IMR-90 (cell line): ENCODE measurements around the gene PAWR. TPM values are rescaled to one million over a fixed set of nuclear protein-coding genes. Genes with fewer than 3 reads are reported as not detected.

Source experiments
- ATAC-seq: fragments of 200-7000 bp; cut with Tn5 transposase; 2 replicates; pipeline ENCODE4 v1.9.1; 2020; ENCODE audit warnings: low read depth, mild to moderate bottlenecking, moderate library complexity
- BruUV-seq: library from RNA; stranded (reverse); fragments of 400-500 nt; replicated peaks from 2 replicates; lab custom pipeline; 2021; lab: Mats Ljungman, UMichigan
- CTCF ChIA-PET: fragments of 300-600 bp; formaldehyde crosslinking; extraction: SDS; loops from one replicate; lab custom pipeline; 2021; ENCODE audit warnings: antibody characterized with exemption; lab: Yijun Ruan, JAX
- POLR2A ChIA-PET: fragments of 300-600 bp; sonication (Branson Sonifier 250); formaldehyde crosslinking; loops from one replicate; lab custom pipeline; 2022; ENCODE audit warnings: antibody characterized with exemption; ENCODE audit not compliant: unreplicated experiment; lab: Charles Lee
- DNase-seq: peaks from one replicate; pipeline ENCODE4 v3.0.0; 2013
- H2AFZ ChIP-seq: replicated peaks from 2 replicates; pipeline ENCODE3; 2013; ENCODE audit warnings: low read length, mild to moderate bottlenecking; ENCODE audit not compliant: poor library complexity
- H2AK5ac ChIP-seq: 2 replicates; pipeline ENCODE4 v1.6.1; 2013; ENCODE audit warnings: low read depth, low read length, inconsistent platforms
- H2AK9ac ChIP-seq: replicated peaks from 2 replicates; pipeline ENCODE3; 2013; ENCODE audit warnings: mild to moderate bottlenecking, low read depth, low read length, moderate library complexity; ENCODE audit not compliant: poor library complexity
- H2BK120ac ChIP-seq: 2 replicates; pipeline ENCODE4 v1.6.1; 2013; ENCODE audit warnings: low read depth, low read length, inconsistent platforms
- H2BK15ac ChIP-seq: 3 replicates; pipeline ENCODE4 v1.6.1; 2013; ENCODE audit warnings: low read depth, low read length, inconsistent platforms
- H2BK20ac ChIP-seq: 2 replicates; pipeline ENCODE4 v1.6.1; 2013; ENCODE audit warnings: low read depth, mild to moderate bottlenecking, inconsistent platforms, low read length, moderate library complexity
- H2BK5ac ChIP-seq: 2 replicates; pipeline ENCODE4 v1.6.1; 2013; ENCODE audit warnings: mild to moderate bottlenecking, low read depth, low read length, inconsistent platforms; ENCODE audit not compliant: poor library complexity, severe bottlenecking
- H3K14ac ChIP-seq: replicated peaks from 2 replicates; pipeline ENCODE4 v1.6.1; 2013; ENCODE audit warnings: low read depth, low read length, inconsistent platforms
- H3K18ac ChIP-seq: 2 replicates; pipeline ENCODE4 v1.6.1; 2013; ENCODE audit warnings: low read depth, low read length, control low read depth
- H3K23ac ChIP-seq: 2 replicates; pipeline ENCODE4 v1.6.1; 2013; ENCODE audit warnings: low read depth, low read length, inconsistent platforms
- H3K27ac ChIP-seq: 2 replicates; pipeline ENCODE4 v1.5.1; 2013; ENCODE audit warnings: mild to moderate bottlenecking, control low read depth, low read length; ENCODE audit not compliant: insufficient read depth
- H3K27me3 ChIP-seq: 2 replicates; pipeline ENCODE4 v1.6.1; 2013; ENCODE audit warnings: low read length; ENCODE audit not compliant: control insufficient read depth, insufficient read depth
- H3K36me3 ChIP-seq: 2 replicates; pipeline ENCODE4 v1.6.1; 2013; ENCODE audit warnings: low read length, mixed read lengths; ENCODE audit not compliant: control insufficient read depth, insufficient read depth
- H3K4ac ChIP-seq: 2 replicates; pipeline ENCODE4 v1.6.1; 2013; ENCODE audit warnings: low read depth, low read length, inconsistent platforms
- H3K4me1 ChIP-seq: 2 replicates; pipeline ENCODE4 v1.6.1; 2013; ENCODE audit warnings: low read length, mixed read lengths; ENCODE audit not compliant: control insufficient read depth, insufficient read depth
- H3K4me2 ChIP-seq: 2 replicates; pipeline ENCODE4 v1.6.1; 2013; ENCODE audit warnings: low read depth, mild to moderate bottlenecking, control low read depth, low read length, moderate library complexity
- H3K4me3 ChIP-seq: 2 replicates; pipeline ENCODE4 v1.5.1; 2013; ENCODE audit warnings: low read depth, mild to moderate bottlenecking, control low read depth, low read length, moderate library complexity; ENCODE audit not compliant: insufficient read depth
- H3K56ac ChIP-seq: 2 replicates; pipeline ENCODE4 v1.6.1; 2013; ENCODE audit warnings: low read length, inconsistent platforms; ENCODE audit not compliant: insufficient read depth; ENCODE audit errors: extremely low read depth
- H3K79me1 ChIP-seq, 2 experiments: 2 replicates each; pipeline ENCODE4 v1.6.1; 2013; ENCODE audit warnings: low read length in 2 of 2, inconsistent platforms in 1 of 2, low read depth in 1 of 2
- H3K9ac ChIP-seq: 2 replicates; pipeline ENCODE4 v1.6.1; 2013; ENCODE audit warnings: low read depth, low read length, control low read depth
- H3K9me1 ChIP-seq: 2 replicates; pipeline ENCODE4 v1.6.1; 2013; ENCODE audit warnings: low read length, inconsistent platforms; ENCODE audit not compliant: insufficient read depth
- H3K9me3 ChIP-seq: 2 replicates; pipeline ENCODE4 v1.6.1; 2013; ENCODE audit warnings: low read length; ENCODE audit not compliant: control insufficient read depth, insufficient read depth
- H4K20me1 ChIP-seq: 2 replicates; pipeline ENCODE4 v1.6.1; 2013; ENCODE audit warnings: low read length, inconsistent platforms; ENCODE audit not compliant: insufficient read depth
- H4K5ac ChIP-seq: 2 replicates; pipeline ENCODE4 v1.6.1; 2013; ENCODE audit warnings: mild to moderate bottlenecking, low read depth, low read length, control low read depth
- H4K8ac ChIP-seq, 2 experiments: 2 replicates each; pipeline ENCODE4 v1.6.1; 2013; ENCODE audit warnings: low read depth in 2 of 2, low read length in 2 of 2, control low read depth in 1 of 2, inconsistent platforms in 1 of 2
- H4K91ac ChIP-seq: 2 replicates; pipeline ENCODE4 v1.6.1; 2013; ENCODE audit warnings: low read depth, low read length, inconsistent platforms; ENCODE audit not compliant: insufficient read depth
- BHLHE40 ChIP-seq: fragments of 150-350 bp; IDR thresholded peaks from 2 replicates; pipeline ENCODE4 v1.6.1; 2016; ENCODE audit warnings: mild to moderate bottlenecking, low read depth, low read length
- CEBPB ChIP-seq: IDR thresholded peaks from 2 replicates; pipeline ENCODE4 v1.6.1; 2012; ENCODE audit warnings: low read depth, low read length, improper control_type of control experiment
- FOS ChIP-seq: fragments of 150-350 bp; IDR thresholded peaks from 2 replicates; pipeline ENCODE4 v1.6.1; 2016; ENCODE audit warnings: low read depth, low read length
- MAFK ChIP-seq: IDR thresholded peaks from 2 replicates; pipeline ENCODE4 v1.6.1; 2012; ENCODE audit warnings: low read depth, low read length, improper control_type of control experiment
- MAZ ChIP-seq: IDR thresholded peaks from 2 replicates; pipeline ENCODE4 v1.6.1; 2012; ENCODE audit warnings: low read depth, mild to moderate bottlenecking, low read length, improper control_type of control experiment, moderate library complexity, borderline replicate concordance
- MXI1 ChIP-seq: IDR thresholded peaks from 2 replicates; pipeline ENCODE4 v1.6.1; 2012; ENCODE audit warnings: low read depth, mild to moderate bottlenecking, low read length, moderate library complexity, borderline replicate concordance
- NFE2L2 ChIP-seq: fragments of 150-350 bp; IDR thresholded peaks from 2 replicates; pipeline ENCODE4 v1.6.1; 2016; ENCODE audit warnings: low read depth, mild to moderate bottlenecking, low read length
- POLR2A ChIP-seq: IDR thresholded peaks from 2 replicates; pipeline ENCODE4 v1.6.1; 2012; ENCODE audit warnings: mild to moderate bottlenecking, low read depth, low read length
- RAD21 ChIP-seq: IDR thresholded peaks from 2 replicates; pipeline ENCODE4 v1.6.1; 2012; ENCODE audit warnings: low read length, improper control_type of control experiment
- RFX5 ChIP-seq: IDR thresholded peaks from 2 replicates; pipeline ENCODE4 v1.8.0; 2012; ENCODE audit warnings: low read depth, mild to moderate bottlenecking, low read length, moderate library complexity
- USF2 ChIP-seq: fragments of 150-350 bp; IDR thresholded peaks from 2 replicates; pipeline ENCODE4 v1.6.1; 2017; ENCODE audit warnings: mild to moderate bottlenecking, antibody characterized with exemption, low read length, low read depth
- WGBS, 2 experiments: methylation state at CpG; one replicate each; pipeline versions ENCODE4 v1.1.5 to v1.1.7; 2013; ENCODE audit warnings: missing lambda C conversion rate in 2 of 2; ENCODE audit not compliant: insufficient read length in 1 of 2; ENCODE audit errors: extremely low coverage in 2 of 2; 5-methylcytosine and 5-hydroxymethylcytosine counted together
- dilution Hi-C: fragments of 300-500 bp; cut with HindIII; formaldehyde crosslinking; loops from one replicate; pipeline ENCODE4 v1.14.3; 2018; ENCODE audit warnings: low sequenced_read_pairs; ENCODE audit not compliant: unreplicated experiment
- in situ Hi-C: fragments of 300-500 bp; cut with MboI; formaldehyde crosslinking; loops from 3 replicates; pipeline ENCODE4 v1.14.3; 2019; ENCODE audit warnings: low sequenced_read_pairs, inconsistent platforms, mixed read lengths
- intact Hi-C: fragments of 100-400 bp; cut with micrococcal nuclease; formaldehyde crosslinking; loops from 2 replicates; pipeline ENCODE4 v1.10.0; 2022
- polyA plus RNA-seq, 3 experiments: library from polyadenylated mRNA; depleted of rRNA; stranded (reverse); fragments of >200 nt; gene quantifications; 2 replicates each; pipeline ENCODE4 v1.2.3, GENCODE V29; 2012; ENCODE audit warnings: low replicate concordance in 1 of 3
- total RNA-seq: library from RNA; depleted of rRNA; stranded (reverse); fragments of >200 nt; gene quantifications from 2 replicates; pipeline ENCODE4 v1.2.3, GENCODE V29; 2012
- TF ChIP-seq, protein P1 (sequence below): conservative IDR thresholded peaks from 2 replicates; pipeline ENCODE4 v1.5.1; 2012; ENCODE audit warnings: mild to moderate bottlenecking, low read depth, low read length, improper control_type of control experiment
- TF ChIP-seq, protein P2 (sequence below): fragments of 150-350 bp; IDR thresholded peaks from 2 replicates; pipeline ENCODE4 v1.6.1; 2016; ENCODE audit warnings: low read depth, mild to moderate bottlenecking, low read length, moderate library complexity, borderline replicate concordance

Gene PAWR
- total and polyA plus RNA-seq, 2 of the 4 experiments (the other 2 are of a cell fraction) = 13.2 to 13.6 TPM

GRCh38 chr12:79643821-79644220, 46.9 kb downstream of the PAWR start:
- no peak overlapping the region for H4K91ac ChIP-seq
- WGBS, 2 experiments = no CpG with 5 or more reads among the region's 2 CpGs
- ATAC-seq = no peak
- H4K5ac ChIP-seq = no peak overlapping the region
- intact Hi-C loops (no loop called here), in situ Hi-C loops (no loop called here), dilution Hi-C loops (no loop called here)
- H3K56ac ChIP-seq = no peak overlapping the region
- H3K9ac ChIP-seq = no peak overlapping the region
- H3K4ac ChIP-seq = no peak overlapping the region
- H3K4me1 ChIP-seq = peaks cover 1% of the 10 kb centered on the region; the same call in 1 of the 2 replicates
- H3K14ac ChIP-seq = no peak overlapping the region
- no peak overlapping the region for H3K18ac ChIP-seq
- H3K79me1 ChIP-seq = peaks cover 23 to 50% of the 10 kb centered on the region in 2 experiments
- no peak overlapping the region for H2BK20ac ChIP-seq
- ChIA-PET CTCF (interaction anchor here (1.0 kb wide), 1 partner anchor 9 kb away, joined by 4 read pairs; no protein-coding TSS in a partner anchor), POLR2A (no interaction called here)
- H2AK5ac ChIP-seq = no peak overlapping the region
- H2BK120ac ChIP-seq = no peak overlapping the region
- DNase-seq = no peak
- H3K27ac ChIP-seq = no peak overlapping the region
- no peak overlapping the region; a peak in 1 of 4 replicates for H4K8ac ChIP-seq
- H3K4me3 ChIP-seq = no peak overlapping the region
- H2AFZ ChIP-seq = no peak overlapping the region
- H3K23ac ChIP-seq = no peak overlapping the region
- no peak overlapping the region for H3K4me2 ChIP-seq
- no peak overlapping the region for H2AK9ac ChIP-seq
- no peaks in the 10 kb centered on the region for H3K9me1 ChIP-seq
- no peaks in the 10 kb centered on the region for H4K20me1 ChIP-seq
- no peaks in the 10 kb centered on the region for H3K27me3 ChIP-seq
- BruUV-seq = no TSS peak
- no peak overlapping the region for H2BK15ac ChIP-seq
- no peak overlapping the region for H2BK5ac ChIP-seq
- TF ChIP-seq CEBPB (no peak), MAZ (no peak), MXI1 (no peak), NFE2L2 (no peak), BHLHE40 (no peak), MAFK (no peak), FOS (no peak), USF2 (no peak), POLR2A (no peak), RAD21 (no peak), RFX5 (no peak)
- TF ChIP-seq, protein P1, sequence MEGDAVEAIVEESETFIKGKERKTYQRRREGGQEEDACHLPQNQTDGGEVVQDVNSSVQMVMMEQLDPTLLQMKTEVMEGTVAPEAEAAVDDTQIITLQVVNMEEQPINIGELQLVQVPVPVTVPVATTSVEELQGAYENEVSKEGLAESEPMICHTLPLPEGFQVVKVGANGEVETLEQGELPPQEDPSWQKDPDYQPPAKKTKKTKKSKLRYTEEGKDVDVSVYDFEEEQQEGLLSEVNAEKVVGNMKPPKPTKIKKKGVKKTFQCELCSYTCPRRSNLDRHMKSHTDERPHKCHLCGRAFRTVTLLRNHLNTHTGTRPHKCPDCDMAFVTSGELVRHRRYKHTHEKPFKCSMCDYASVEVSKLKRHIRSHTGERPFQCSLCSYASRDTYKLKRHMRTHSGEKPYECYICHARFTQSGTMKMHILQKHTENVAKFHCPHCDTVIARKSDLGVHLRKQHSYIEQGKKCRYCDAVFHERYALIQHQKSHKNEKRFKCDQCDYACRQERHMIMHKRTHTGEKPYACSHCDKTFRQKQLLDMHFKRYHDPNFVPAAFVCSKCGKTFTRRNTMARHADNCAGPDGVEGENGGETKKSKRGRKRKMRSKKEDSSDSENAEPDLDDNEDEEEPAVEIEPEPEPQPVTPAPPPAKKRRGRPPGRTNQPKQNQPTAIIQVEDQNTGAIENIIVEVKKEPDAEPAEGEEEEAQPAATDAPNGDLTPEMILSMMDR = no peak
- TF ChIP-seq, protein P2, sequence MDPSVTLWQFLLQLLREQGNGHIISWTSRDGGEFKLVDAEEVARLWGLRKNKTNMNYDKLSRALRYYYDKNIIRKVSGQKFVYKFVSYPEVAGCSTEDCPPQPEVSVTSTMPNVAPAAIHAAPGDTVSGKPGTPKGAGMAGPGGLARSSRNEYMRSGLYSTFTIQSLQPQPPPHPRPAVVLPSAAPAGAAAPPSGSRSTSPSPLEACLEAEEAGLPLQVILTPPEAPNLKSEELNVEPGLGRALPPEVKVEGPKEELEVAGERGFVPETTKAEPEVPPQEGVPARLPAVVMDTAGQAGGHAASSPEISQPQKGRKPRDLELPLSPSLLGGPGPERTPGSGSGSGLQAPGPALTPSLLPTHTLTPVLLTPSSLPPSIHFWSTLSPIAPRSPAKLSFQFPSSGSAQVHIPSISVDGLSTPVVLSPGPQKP = no peak
- no peaks in the 10 kb centered on the region for H3K36me3 ChIP-seq
- no peaks in the 10 kb centered on the region for H3K9me3 ChIP-seq
